Upper lobe of left lung (tissue), 4 donors: ENCODE measurements around the gene NIF3L1.

Source experiments
- EP300 ChIP-seq, 4 donors: sonication (generic); formaldehyde crosslinking; IDR thresholded peaks; one replicate each; pipeline ENCODE4 v1.5.1; 2017; ENCODE audit warnings: antibody characterized with exemption in 4 of 4, control low read depth in 2 of 4
- POLR2A ChIP-seq, 4 donors: fragments of 450-650 bp; IDR thresholded peaks; one replicate each; pipeline ENCODE4 v1.5.1; 2016 to 2017; ENCODE audit warnings: antibody characterized with exemption in 4 of 4, mild to moderate bottlenecking in 2 of 4

DNA sequence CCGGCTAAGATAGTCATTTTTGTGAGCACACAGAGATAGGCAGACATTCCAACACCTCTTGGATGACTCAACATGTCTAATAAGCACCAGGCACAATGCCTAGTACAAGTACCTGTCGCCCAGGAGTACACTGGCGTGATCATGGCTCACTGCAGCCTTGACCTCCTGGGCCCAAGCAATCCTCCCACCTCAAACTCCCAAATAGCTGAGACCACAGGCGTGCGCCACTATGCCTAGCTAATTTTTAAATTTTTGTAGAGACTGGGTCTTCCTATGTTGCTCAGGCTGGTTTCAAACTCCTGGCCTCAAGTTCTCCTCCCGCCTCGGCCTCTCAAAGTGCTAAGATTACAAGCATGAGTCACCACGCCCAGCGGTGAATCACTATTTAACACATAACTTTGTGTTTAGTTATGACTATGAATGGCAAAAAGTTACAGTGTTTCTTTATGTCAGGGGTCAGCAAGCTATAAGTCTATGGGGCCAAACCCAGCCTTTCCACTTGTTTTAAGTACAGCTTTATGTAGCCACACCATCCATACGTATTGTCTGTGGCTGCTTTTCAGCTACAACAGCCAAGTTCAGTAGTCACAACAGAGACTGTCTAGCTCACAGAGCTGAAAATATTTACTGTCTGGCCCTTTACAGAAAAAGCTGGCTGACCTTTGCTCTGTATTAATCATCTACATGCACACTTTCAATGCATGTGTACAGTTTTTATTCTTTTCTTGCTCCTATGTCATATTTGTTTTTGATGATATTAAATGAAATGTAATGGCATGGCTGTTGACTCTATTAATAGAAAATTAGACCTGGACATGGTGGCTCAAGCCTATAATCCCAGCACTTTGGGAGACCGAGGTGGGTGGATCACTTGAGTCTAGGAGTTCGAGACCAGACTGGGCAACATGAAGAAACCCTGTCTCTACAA, 55.6 kb downstream of the NIF3L1 start:
- TF ChIP-seq POLR2A (IDR thresholded peaks at IDR 0.05) (no peak), EP300 (IDR thresholded peaks at IDR 0.05) (no peak)
